Measurements from ENCODE around the gene NCR3LG1. TPM values are rescaled to one million over a fixed set of nuclear protein-coding genes. Genes with fewer than 3 reads are reported as not detected.

The NCR3LG1 gene
- total RNA-seq, 1 donor from 2014 or later: 0.51 TPM

GRCh38 chr11:17396598-17397310, 45.2 kb downstream of the NCR3LG1 start:
- no peak for DNase-seq
- H3K4me3 Mint-ChIP-seq (ENCODE audit: unreplicated experiment): no peak overlapping the region
- no peak for TF ChIP-seq CTCF (IDR thresholded peaks at IDR 0.05; ENCODE audit: partially characterized antibody, unreplicated experiment)
- no peaks in the 10 kb centered on the region for H3K4me1 Mint-ChIP-seq (ENCODE audit: low read depth, unreplicated experiment)
- peaks cover 11% of the 10 kb centered on the region for H3K9me3 Mint-ChIP-seq (ENCODE audit: unreplicated experiment)
- no peak overlapping the region for H3K27ac Mint-ChIP-seq (ENCODE audit: unreplicated experiment)
- H3K27me3 Mint-ChIP-seq (ENCODE audit: unreplicated experiment): peaks cover 10% of the 10 kb centered on the region
- H3K36me3 Mint-ChIP-seq (ENCODE audit: unreplicated experiment): no peaks in the 10 kb centered on the region

DNA sequence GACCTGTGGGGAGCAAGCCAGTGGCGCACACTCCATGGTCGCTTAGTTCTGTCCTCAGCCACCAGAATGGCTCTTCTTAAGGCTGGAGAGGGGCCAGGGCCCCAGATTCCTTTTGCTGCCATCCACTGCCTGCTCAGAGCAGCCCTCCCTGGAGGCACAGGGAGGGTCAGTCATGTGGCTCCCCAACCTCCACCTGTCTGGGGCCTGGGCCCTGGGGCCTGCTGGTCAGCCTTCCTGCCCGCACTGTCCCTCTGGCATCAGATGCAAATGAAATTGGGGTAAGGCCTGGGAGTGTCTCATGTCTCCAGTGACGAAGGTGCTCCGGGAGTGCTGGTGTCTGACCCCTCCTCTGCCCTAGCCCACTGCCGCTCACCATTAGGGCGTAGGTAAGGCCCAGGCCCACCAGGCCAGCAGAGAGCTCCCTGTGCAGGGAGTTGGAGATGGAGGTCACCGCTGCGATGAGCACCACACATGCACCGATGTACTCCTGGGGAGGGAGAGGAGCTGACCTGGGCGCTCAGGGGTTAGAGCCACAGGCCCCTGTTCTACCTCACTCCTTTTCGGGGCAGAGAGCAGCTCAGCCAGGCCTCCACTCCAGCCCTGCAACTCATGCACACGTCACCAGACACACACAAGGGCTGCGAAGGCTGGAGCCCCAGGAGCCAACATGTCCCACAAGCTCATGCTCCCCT, 45.9 kb downstream of the NCR3LG1 start:
- no peak for TF ChIP-seq CTCF (IDR thresholded peaks at IDR 0.05; ENCODE audit: partially characterized antibody, unreplicated experiment)
- Mint-ChIP-seq H3K27me3 (ENCODE audit: unreplicated experiment) (peaks cover 10% of the 10 kb centered on the region), H3K4me3 (ENCODE audit: unreplicated experiment) (no peak overlapping the region), H3K4me1 (ENCODE audit: low read depth, unreplicated experiment) (no peaks in the 10 kb centered on the region), H3K9me3 (ENCODE audit: unreplicated experiment) (peaks cover 11% of the 10 kb centered on the region), H3K36me3 (ENCODE audit: unreplicated experiment) (no peaks in the 10 kb centered on the region), H3K27ac (ENCODE audit: unreplicated experiment) (no peak overlapping the region)
- DNase-seq: no peak

DNA sequence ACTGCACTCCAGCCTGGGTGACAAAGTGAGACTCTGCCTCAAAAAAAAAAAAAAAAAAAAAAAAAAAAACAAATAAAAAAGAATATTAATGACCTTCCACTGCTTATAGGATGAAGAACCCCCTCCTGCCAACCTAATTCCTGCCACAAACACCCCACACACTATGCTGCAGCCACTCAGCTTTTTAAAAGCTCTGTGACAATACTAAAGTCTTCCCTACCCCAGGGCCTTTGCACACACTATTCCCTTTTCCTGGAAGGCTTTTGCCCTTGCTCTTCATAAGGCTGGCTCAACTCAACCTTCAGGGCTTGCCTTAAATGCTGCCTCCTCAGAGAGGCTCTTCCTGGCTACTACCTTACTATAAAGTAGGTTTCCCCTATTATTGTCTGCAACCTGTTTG, 47.6 kb downstream of the NCR3LG1 start:
- Mint-ChIP-seq H3K36me3 (ENCODE audit: unreplicated experiment) (no peaks in the 10 kb centered on the region), H3K4me1 (ENCODE audit: low read depth, unreplicated experiment) (no peaks in the 10 kb centered on the region), H3K4me3 (ENCODE audit: unreplicated experiment) (no peak overlapping the region), H3K9me3 (ENCODE audit: unreplicated experiment) (peaks cover 13% of the 10 kb centered on the region), H3K27me3 (ENCODE audit: unreplicated experiment) (peaks cover 8% of the 10 kb centered on the region), H3K27ac (ENCODE audit: unreplicated experiment) (no peak overlapping the region)
- no peak for TF ChIP-seq CTCF (IDR thresholded peaks at IDR 0.05; ENCODE audit: partially characterized antibody, unreplicated experiment)
- no peak for DNase-seq

DNA sequence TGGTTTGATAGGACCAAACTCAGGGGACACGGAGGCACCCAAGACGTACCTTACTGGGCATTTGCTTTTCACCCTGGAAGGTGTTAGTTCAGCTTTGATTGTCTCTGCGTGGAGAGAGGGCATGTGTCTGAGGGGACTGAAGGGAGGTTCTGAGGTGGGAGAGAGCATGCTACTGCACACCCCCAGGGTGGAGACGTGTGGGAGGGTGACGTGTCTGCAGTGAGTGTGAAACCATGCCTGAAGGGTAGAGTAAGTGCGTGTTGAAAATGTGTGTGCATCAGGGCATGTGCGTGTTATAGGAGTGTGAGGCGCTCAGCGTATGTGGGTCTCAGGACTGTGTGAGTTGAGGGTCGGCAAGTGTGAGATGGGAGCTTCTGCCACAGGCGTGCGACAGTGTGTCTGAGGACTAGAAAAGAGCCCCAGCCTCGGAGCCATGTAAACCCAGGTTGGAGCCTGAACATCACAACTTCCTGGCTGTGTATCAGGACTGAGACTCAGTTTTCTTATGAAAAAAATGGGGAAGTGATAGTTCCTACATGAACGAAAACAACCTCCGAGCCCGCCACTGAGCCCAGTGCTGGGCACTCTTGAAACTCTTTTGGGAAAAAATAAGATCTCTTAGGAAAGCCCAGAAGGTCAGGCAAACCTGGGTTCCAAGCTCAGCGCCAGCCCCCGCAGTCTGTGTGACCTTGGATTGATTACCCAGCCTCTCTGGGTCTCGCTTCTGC, 48.6 kb downstream of the NCR3LG1 start:
- H3K4me1 Mint-ChIP-seq (ENCODE audit: low read depth, unreplicated experiment): peaks cover 6% of the 10 kb centered on the region
- no peak for DNase-seq
- peaks cover 6% of the 10 kb centered on the region for H3K27me3 Mint-ChIP-seq (ENCODE audit: unreplicated experiment)
- no peak overlapping the region for H3K27ac Mint-ChIP-seq (ENCODE audit: unreplicated experiment)
- no peak for TF ChIP-seq CTCF (IDR thresholded peaks at IDR 0.05; ENCODE audit: partially characterized antibody, unreplicated experiment)
- no peaks in the 10 kb centered on the region for H3K36me3 Mint-ChIP-seq (ENCODE audit: unreplicated experiment)
- peaks cover 13% of the 10 kb centered on the region for H3K9me3 Mint-ChIP-seq (ENCODE audit: unreplicated experiment)
- H3K4me3 Mint-ChIP-seq (ENCODE audit: unreplicated experiment): no peak overlapping the region

All from glutamatergic neuron (in vitro differentiated cells).